Endodermal cell (in vitro differentiated cells): ENCODE measurements around the gene CRYGA. TPM values are rescaled to one million over a fixed set of nuclear protein-coding genes. Genes with fewer than 3 reads are reported as not detected.

Experiments
- DNase-seq: peaks from one replicate; pipeline ENCODE4 v3.0.0-alpha.2; 2017
- H3K27ac ChIP-seq: 2 replicates; pipeline ENCODE4 v1.5.1; 2013; ENCODE audit warnings: mild to moderate bottlenecking, low read depth, low read length, moderate library complexity
- H3K27me3 ChIP-seq: 2 replicates; pipeline ENCODE4 v1.6.1; 2013; ENCODE audit warnings: mild to moderate bottlenecking, low read length, moderate library complexity; ENCODE audit not compliant: insufficient read depth, control insufficient read depth, poor library complexity, severe bottlenecking
- H3K36me3 ChIP-seq: 2 replicates; pipeline ENCODE4 v1.7.0; 2013; ENCODE audit warnings: mild to moderate bottlenecking, low read length, moderate library complexity; ENCODE audit not compliant: control insufficient read depth, insufficient read depth
- H3K4me1 ChIP-seq: one replicate; pipeline ENCODE4 v1.7.0; 2013; ENCODE audit warnings: low read length; ENCODE audit not compliant: control insufficient read depth, insufficient read depth
- H3K4me3 ChIP-seq: 2 replicates; pipeline ENCODE4 v1.5.1; 2013; ENCODE audit warnings: mild to moderate bottlenecking, low read length, moderate library complexity
- H3K9ac ChIP-seq: 2 replicates; pipeline ENCODE4 v1.6.1; 2013; ENCODE audit warnings: mild to moderate bottlenecking, low read length, moderate library complexity; ENCODE audit not compliant: poor library complexity, severe bottlenecking; ENCODE audit errors: extremely low read depth
- H3K9me3 ChIP-seq: 2 replicates; pipeline ENCODE4 v1.6.1; 2013; ENCODE audit warnings: mild to moderate bottlenecking, low read length, moderate library complexity; ENCODE audit not compliant: control insufficient read depth
- H3K27ac Mint-ChIP-seq: 2 replicates; pipeline ENCODE4 v1.8.0; 2020; ENCODE audit warnings: mixed read lengths
- H3K27me3 Mint-ChIP-seq: 2 replicates; pipeline ENCODE4 v1.8.0; 2021; ENCODE audit warnings: mild to moderate bottlenecking, mixed read lengths; ENCODE audit not compliant: insufficient read depth
- H3K36me3 Mint-ChIP-seq: 2 replicates; pipeline ENCODE4 v1.8.0; 2020; ENCODE audit warnings: low read depth, mixed read lengths
- H3K4me1 Mint-ChIP-seq: 2 replicates; pipeline ENCODE4 v1.8.0; 2020; ENCODE audit warnings: mixed read lengths
- H3K4me3 Mint-ChIP-seq: 2 replicates; pipeline ENCODE4 v1.8.0; 2020; ENCODE audit warnings: mild to moderate bottlenecking, moderate library complexity, mixed read lengths
- H3K9me3 Mint-ChIP-seq: 2 replicates; pipeline ENCODE4 v1.8.0; 2020; ENCODE audit warnings: mild to moderate bottlenecking, mixed read lengths
- WGBS, 2 experiments: methylation state at CpG; one replicate each; pipeline versions ENCODE4 v1.1.5 to v1.1.7; 2013; ENCODE audit warnings: missing lambda C conversion rate in 2 of 2, mixed read lengths in 1 of 2; ENCODE audit not compliant: insufficient coverage in 1 of 2, insufficient read length in 1 of 2; 5-methylcytosine and 5-hydroxymethylcytosine counted together
- total RNA-seq, 2 donors: library from RNA; stranded (reverse); fragmentation: NEBNext Ultra II Directional in 1 of 2; extraction: Animal tissue kit (Norgen Biotek cat#: 25700) in 1 of 2; gene quantifications; 2 replicates in 1 of 2; 3 replicates in 1 of 2; pipeline ENCODE4 v1.2.1, GENCODE V29; 2021
- TF ChIP-seq, protein P1 (sequence below): fragments of 200-600 bp; sonication (generic); conservative IDR thresholded peaks from 2 replicates; pipeline ENCODE4 v1.5.0; 2021; ENCODE audit warnings: antibody characterized with exemption, mild to moderate bottlenecking

CRYGA gene
- total RNA-seq, 2 donors from 2014 or later, result not detected

DNA sequence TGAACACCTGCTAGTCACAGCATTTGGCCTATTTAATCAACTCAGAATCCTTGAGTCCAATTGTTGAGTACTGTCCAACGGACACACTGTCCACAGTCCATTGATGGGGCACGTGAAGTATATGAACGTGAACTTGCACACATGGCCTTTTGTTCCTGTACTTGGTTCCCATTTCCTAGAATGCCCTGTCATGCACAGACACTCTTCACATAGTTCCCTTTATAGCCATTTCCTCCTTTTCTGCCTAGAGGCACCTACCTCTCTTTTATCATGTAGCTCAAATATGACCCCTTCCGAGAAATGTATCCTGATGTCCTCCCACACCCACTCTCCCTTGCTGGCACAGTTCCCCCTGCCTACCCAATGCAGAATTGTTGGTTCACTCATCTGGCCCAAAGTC is 8.7 kb upstream of the CRYGA start:
- Mint-ChIP-seq H3K4me1 (peaks cover 1% of the 10 kb centered on the region), H3K4me3 (no peak overlapping the region), H3K27me3 (no peaks in the 10 kb centered on the region), H3K9me3 (no peaks in the 10 kb centered on the region), H3K27ac (no peak overlapping the region), H3K36me3 (no peaks in the 10 kb centered on the region)
- no peak overlapping the region for H3K4me3 ChIP-seq
- no peak overlapping the region for H3K27ac ChIP-seq
- 94 to 95% methylated on average over 3 to 4 of the region's 4 CpGs for WGBS, 2 experiments
- H3K9ac ChIP-seq, result no peak overlapping the region
- H3K4me1 ChIP-seq, result no peaks in the 10 kb centered on the region
- H3K9me3 ChIP-seq, result no peaks in the 10 kb centered on the region
- no peak for DNase-seq
- TF ChIP-seq, protein P1, sequence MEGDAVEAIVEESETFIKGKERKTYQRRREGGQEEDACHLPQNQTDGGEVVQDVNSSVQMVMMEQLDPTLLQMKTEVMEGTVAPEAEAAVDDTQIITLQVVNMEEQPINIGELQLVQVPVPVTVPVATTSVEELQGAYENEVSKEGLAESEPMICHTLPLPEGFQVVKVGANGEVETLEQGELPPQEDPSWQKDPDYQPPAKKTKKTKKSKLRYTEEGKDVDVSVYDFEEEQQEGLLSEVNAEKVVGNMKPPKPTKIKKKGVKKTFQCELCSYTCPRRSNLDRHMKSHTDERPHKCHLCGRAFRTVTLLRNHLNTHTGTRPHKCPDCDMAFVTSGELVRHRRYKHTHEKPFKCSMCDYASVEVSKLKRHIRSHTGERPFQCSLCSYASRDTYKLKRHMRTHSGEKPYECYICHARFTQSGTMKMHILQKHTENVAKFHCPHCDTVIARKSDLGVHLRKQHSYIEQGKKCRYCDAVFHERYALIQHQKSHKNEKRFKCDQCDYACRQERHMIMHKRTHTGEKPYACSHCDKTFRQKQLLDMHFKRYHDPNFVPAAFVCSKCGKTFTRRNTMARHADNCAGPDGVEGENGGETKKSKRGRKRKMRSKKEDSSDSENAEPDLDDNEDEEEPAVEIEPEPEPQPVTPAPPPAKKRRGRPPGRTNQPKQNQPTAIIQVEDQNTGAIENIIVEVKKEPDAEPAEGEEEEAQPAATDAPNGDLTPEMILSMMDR, result no peak
- H3K36me3 ChIP-seq, result no peaks in the 10 kb centered on the region
- H3K27me3 ChIP-seq, result no peaks in the 10 kb centered on the region

DNA sequence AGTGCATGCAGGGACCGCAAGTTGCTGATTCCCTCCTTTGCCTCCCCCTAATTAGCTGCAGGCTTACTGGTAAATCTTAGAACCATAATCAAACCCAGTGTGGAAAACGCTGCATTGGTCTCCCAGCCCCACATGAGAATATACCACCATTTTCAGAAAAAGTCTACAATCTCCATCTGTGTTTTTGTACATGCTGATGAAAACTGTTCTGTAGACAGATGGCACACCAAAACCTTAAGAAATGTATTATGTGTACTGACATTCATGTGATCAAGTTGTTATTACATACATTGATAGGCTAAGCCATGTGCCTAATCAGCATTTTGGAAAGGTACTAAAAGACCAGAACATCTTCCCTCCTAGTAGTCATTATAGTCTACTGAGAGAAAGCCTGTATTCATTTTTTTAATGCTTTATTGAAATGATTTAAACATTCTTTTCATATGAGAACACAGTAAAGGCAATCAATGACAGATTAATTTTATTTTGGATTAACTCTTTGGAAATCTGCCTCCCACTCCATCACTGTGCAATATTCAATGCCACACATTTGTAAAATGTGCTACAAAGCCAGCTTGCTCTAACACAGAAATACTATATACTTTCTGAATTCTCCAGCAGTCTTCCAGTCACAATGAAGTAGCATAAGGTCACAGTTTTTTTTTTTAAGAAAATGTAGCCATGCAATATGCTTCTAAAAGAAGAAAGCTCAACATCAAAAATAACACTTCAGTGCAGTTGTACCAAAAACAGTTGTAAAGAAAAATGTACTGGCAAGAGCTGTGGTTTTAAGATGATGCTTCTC is 1.8 kb upstream of the CRYGA start:
- Mint-ChIP-seq H3K27ac (no peak overlapping the region), H3K4me3 (no peak overlapping the region), H3K36me3 (no peaks in the 10 kb centered on the region), H3K27me3 (no peaks in the 10 kb centered on the region), H3K4me1 (peaks cover 15% of the 10 kb centered on the region), H3K9me3 (no peaks in the 10 kb centered on the region)
- Histone ChIP-seq H3K9me3 (no peaks in the 10 kb centered on the region), H3K9ac (no peak overlapping the region), H3K27me3 (no peaks in the 10 kb centered on the region), H3K4me1 (peaks cover 4% of the 10 kb centered on the region), H3K27ac (no peak overlapping the region), H3K4me3 (no peak overlapping the region), H3K36me3 (no peaks in the 10 kb centered on the region)
- 97 to 100% methylated on average over 1 to 2 of the region's 2 CpGs for WGBS, 2 experiments
- TF ChIP-seq, protein P1, result no peak
- DNase-seq, result no peak

- no peaks in the 10 kb centered on the region for H3K27me3 Mint-ChIP-seq
These were observed 7.0 kb downstream of the CRYGA start for GRCh38 chr2:208156439-208156838.

More at GRCh38 chr2:208156439-208156838, 7.0 kb downstream of the CRYGA start:
- H3K9me3 Mint-ChIP-seq, result peaks cover 8% of the 10 kb centered on the region
- Histone ChIP-seq H3K36me3 (no peaks in the 10 kb centered on the region), H3K27me3 (no peaks in the 10 kb centered on the region), H3K27ac (no peak overlapping the region), H3K4me3 (no peak overlapping the region), H3K9me3 (peaks cover 13% of the 10 kb centered on the region), H3K4me1 (no peaks in the 10 kb centered on the region), H3K9ac (no peak overlapping the region)
- TF ChIP-seq, protein P1, result no peak
- H3K36me3 Mint-ChIP-seq, result no peaks in the 10 kb centered on the region
- no peaks in the 10 kb centered on the region for H3K4me1 Mint-ChIP-seq
- 93 to 100% methylated on average over 1 to 2 of the region's 2 CpGs for WGBS, 2 experiments
- H3K27ac Mint-ChIP-seq, result no peak overlapping the region
- no peak overlapping the region for H3K4me3 Mint-ChIP-seq
- no peak for DNase-seq
